K562 (cell line): ENCODE measurements around the gene ASB18. TPM values are rescaled to one million over a fixed set of nuclear protein-coding genes. Genes with fewer than 3 reads are reported as not detected.
A peak's percentile ranks its signal among the peaks of the same experiment; 100 is the strongest.

Experiments
- CTCF ChIP-seq, 3 experiments: IDR thresholded peaks in 2 of 3; conservative IDR thresholded peaks in 1 of 3; 2 replicates each; pipeline ENCODE4 v1.5.1; 2011 to 2012; ENCODE audit warnings: low read length in 3 of 3, mild to moderate bottlenecking in 3 of 3, control low read depth in 2 of 3, improper control_type of control experiment in 1 of 3, inconsistent platforms in 1 of 3, low read depth in 1 of 3, mixed read lengths in 1 of 3, moderate library complexity in 1 of 3; ENCODE audit not compliant: insufficient read depth in 2 of 3
- L3MBTL2 ChIP-seq: fragments of 450-650 bp; IDR thresholded peaks from 2 replicates; pipeline ENCODE4 v1.6.1; 2016; ENCODE audit warnings: mild to moderate bottlenecking, moderate library complexity
- LARP7 ChIP-seq: fragments of 450-650 bp; IDR thresholded peaks from 2 replicates; pipeline ENCODE4 v1.6.1; 2016
- PURB ChIP-seq: sonication (generic); formaldehyde crosslinking; IDR thresholded peaks from 2 replicates; pipeline ENCODE4 v1.9.0; 2021; ENCODE audit warnings: low read depth, mild to moderate bottlenecking, missing genetic modification reagents
- SUPT5H ChIP-seq: fragments of 450-650 bp; IDR thresholded peaks from 2 replicates; pipeline ENCODE4 v1.6.1; 2016
- TCF15 ChIP-seq: fragments of 250-450 bp; sonication (Bioruptor Pico); IDR thresholded peaks from 2 replicates; pipeline ENCODE4 v1.8.0; 2022; ENCODE audit warnings: moderate library complexity, mild to moderate bottlenecking, inconsistent platforms
- VEZF1 ChIP-seq: fragments of 200-800 bp; sonication (Bioruptor generic); IDR thresholded peaks from 2 replicates; pipeline ENCODE4 v1.6.1; 2017; ENCODE audit warnings: missing genetic modification characterization, missing compliant biosample characterization
- ZBTB40 ChIP-seq, 2 experiments: fragments of 450-650 bp in 1 of 2; sonication (generic) in 1 of 2; formaldehyde crosslinking in 1 of 2; IDR thresholded peaks; 2 replicates each; pipeline versions ENCODE4 v1.7.1 to v1.9.0; 2016 to 2022; ENCODE audit warnings: inconsistent platforms in 1 of 2, mild to moderate bottlenecking in 1 of 2, missing genetic modification reagents in 1 of 2
- ZNF174 ChIP-seq: fragments of 250-450 bp; sonication (Bioruptor Pico); IDR thresholded peaks from 2 replicates; pipeline ENCODE4 v1.4.0; 2020; ENCODE audit warnings: mild to moderate bottlenecking
- ZNF384 ChIP-seq: IDR thresholded peaks from 2 replicates; pipeline ENCODE4 v1.6.1; 2012; ENCODE audit warnings: low read depth, low read length, improper control_type of control experiment
- ZNF668 ChIP-seq: fragments of 250-450 bp; sonication (Bioruptor Pico); IDR thresholded peaks from 2 replicates; pipeline ENCODE4 v1.8.0; 2022; ENCODE audit warnings: mild to moderate bottlenecking, inconsistent platforms
- polyA plus RNA-seq, 8 experiments: library from polyadenylated mRNA; depleted of rRNA in 4 of 8; stranded (reverse) in 5 of 8; unstranded in 3 of 8; fragments of >200 nt; fragmentation: Nextera tagmentation in 2 of 8; fragmentation: Illumina TruSeq in 1 of 8; extraction: Ambion mirVana in 2 of 8; extraction: Trizol in 1 of 8; gene quantifications; 2 replicates each; pipeline versions ENCODE4 v1.2.1 to v1.2.3, GENCODE V29; 2011 to 2014; ENCODE audit warnings: inconsistent platforms in 1 of 8, missing spikeins in 1 of 8
- total RNA-seq, 7 experiments: library from RNA; depleted of rRNA in 6 of 7; stranded (reverse); fragments of >200 nt in 6 of 7; fragmentation: Illumina TruSeq in 2 of 7; extraction: Trizol in 2 of 7; gene quantifications; 2 replicates each; pipeline versions ENCODE4 v1.2.1 to v1.2.3, GENCODE V29; 2011 to 2021; ENCODE audit warnings: low replicate concordance in 1 of 7

Gene ASB18
- total and polyA plus RNA-seq, 9 of the 15 experiments (the other 6 are each of a cell fraction or from before 2014, with no cell fraction given) = not detected

GRCh38 chr2:236177967-236178889 lies 86.0 kb downstream of the ASB18 start (continued):
- TF ChIP-seq ZBTB40 (IDR thresholded peaks at IDR 0.05) = peak; percentile 53
- no peak for TF ChIP-seq ZBTB40 (CRISPR knock-in tag; IDR thresholded peaks at IDR 0.05)
- 0 out of 2 replicates have a peak, but pooled peaks have one; percentile 66 for TF ChIP-seq ZNF384
- no peak for TF ChIP-seq ZNF668
- TF ChIP-seq ZNF174 (CRISPR knock-in tag) = no peak
- TF ChIP-seq SUPT5H = no peak
- TF ChIP-seq PURB (CRISPR knock-in tag) = no peak
- peak; percentile 40; the same call in 1 of the 2 replicates for TF ChIP-seq L3MBTL2
- peak; percentile 48 to 86 (median 71); a peak in 5 of 6 replicates for TF ChIP-seq CTCF (IDR thresholded peaks at IDR 0.05 in 2 of 3, conservative IDR thresholded peaks at IDR 0.05 in 1 of 3; ENCODE audit: insufficient read depth in 2 of 3, low read depth in 1 of 3, low read length in 3 of 3)
- TF ChIP-seq TCF15 (CRISPR knock-in tag) = no peak
- peak; percentile 41; the same call in 1 of the 2 replicates for TF ChIP-seq VEZF1 (CRISPR knock-in tag)
- TF ChIP-seq LARP7 = no peak
